ENCODE data around the gene SERGEF. TPM values are rescaled to one million over a fixed set of nuclear protein-coding genes. Genes with fewer than 3 reads are reported as not detected.

Gene SERGEF
- total and polyA plus RNA-seq, 7 donors, result 24.0 to 50.4 (median 30.7) TPM

GRCh38 chr11:17978553-17979287 is 34.1 kb downstream of the SERGEF start:
- no peak overlapping the region for H3K27ac ChIP-seq
- no peaks in the 10 kb centered on the region for H3K9me3 ChIP-seq
- 62 to 73% methylated on average over 5 of the region's 5 CpGs for WGBS, 2 donors
- TF ChIP-seq POLR2A (IDR thresholded peaks at IDR 0.05) (no peak), EP300 (IDR thresholded peaks at IDR 0.05) (no peak), POLR2AphosphoS5 (IDR thresholded peaks at IDR 0.05) (no peak), CTCF (IDR thresholded peaks at IDR 0.05) (peak in 2 of 4 experiments; percentile 20 to 42)
- DNase-seq, result no peak
- H3K4me1 ChIP-seq, result no peaks in the 10 kb centered on the region
- no peaks in the 10 kb centered on the region for H3K27me3 ChIP-seq
- peaks cover 0 to 3% (median 0%) of the 10 kb centered on the region in 4 donors for H3K36me3 ChIP-seq
- intact Hi-C loops (cut with DNase I), result loop anchor here (5.0 kb wide), 1 partner anchor 381 kb away; no protein-coding TSS in a partner anchor
- no peak overlapping the region for H3K4me3 ChIP-seq

- peaks cover 0 to 3% (median under 1%) of the 10 kb centered on the region in 4 donors for H3K36me3 ChIP-seq
- intact Hi-C loops (cut with DNase I), result loop anchor here (5.0 kb wide), 1 partner anchor 379 kb away; no protein-coding TSS in a partner anchor
- no peak overlapping the region for H3K27ac ChIP-seq
- H3K27me3 ChIP-seq, result no peaks in the 10 kb centered on the region
- TF ChIP-seq POLR2AphosphoS5 (IDR thresholded peaks at IDR 0.05) (no peak), POLR2A (IDR thresholded peaks at IDR 0.05) (no peak), EP300 (IDR thresholded peaks at IDR 0.05) (no peak), CTCF (IDR thresholded peaks at IDR 0.05) (no peak)
- DNase-seq, result no peak
- no peaks in the 10 kb centered on the region for H3K9me3 ChIP-seq
- H3K4me1 ChIP-seq, result peaks cover 0 to 6% (median 0%) of the 10 kb centered on the region in 4 donors
- no peak overlapping the region for H3K4me3 ChIP-seq
- WGBS, 2 donors, result 91 to 93% methylated on average over 1 of the region's 1 CpG
Measured at GRCh38 chr11:17976651-17977050, 36.2 kb downstream of the SERGEF start.

GRCh38 chr11:17974246-17974645 is 38.6 kb downstream of the SERGEF start:
- intact Hi-C loops (cut with DNase I), result no loop called here
- Histone ChIP-seq H3K27ac (no peak overlapping the region), H3K36me3 (peaks cover 0 to 10% (median 5%) of the 10 kb centered on the region in 4 donors), H3K9me3 (no peaks in the 10 kb centered on the region), H3K27me3 (no peaks in the 10 kb centered on the region), H3K4me1 (peaks cover 0 to 6% (median 0%) of the 10 kb centered on the region in 4 donors), H3K4me3 (no peak overlapping the region)
- no peak for TF ChIP-seq POLR2AphosphoS5 (IDR thresholded peaks at IDR 0.05)
- no peak for TF ChIP-seq EP300 (IDR thresholded peaks at IDR 0.05)
- no peak for TF ChIP-seq CTCF (IDR thresholded peaks at IDR 0.05)
- no peak for TF ChIP-seq POLR2A (IDR thresholded peaks at IDR 0.05)
- no peak for DNase-seq

- WGBS, 2 donors, result 64 to 86% methylated on average over 5 of the region's 5 CpGs
- peaks cover 0 to 10% (median 5%) of the 10 kb centered on the region in 4 donors for H3K36me3 ChIP-seq
- H3K27ac ChIP-seq, result no peak overlapping the region
- intact Hi-C loops (cut with DNase I), result no loop called here
- peaks cover 0 to 6% (median 0%) of the 10 kb centered on the region in 4 donors for H3K4me1 ChIP-seq
- no peaks in the 10 kb centered on the region for H3K9me3 ChIP-seq
- TF ChIP-seq CTCF (IDR thresholded peaks at IDR 0.05) (peak in 2 of 4 experiments; percentile 35 to 44), POLR2A (IDR thresholded peaks at IDR 0.05) (no peak)
- DNase-seq, result peak; percentile 75
- H3K4me3 ChIP-seq, result no peak overlapping the region
- H3K27me3 ChIP-seq, result no peaks in the 10 kb centered on the region
Measured at GRCh38 chr11:17972987-17973386, 39.9 kb downstream of the SERGEF start.
